ENCODE results near the gene ZBTB49. TPM values are rescaled to one million over a fixed set of nuclear protein-coding genes. Genes with fewer than 3 reads are reported as not detected.

Gene ZBTB49
- total RNA-seq, 1 experiment from 2014 or later, result 7.2 TPM

DNA sequence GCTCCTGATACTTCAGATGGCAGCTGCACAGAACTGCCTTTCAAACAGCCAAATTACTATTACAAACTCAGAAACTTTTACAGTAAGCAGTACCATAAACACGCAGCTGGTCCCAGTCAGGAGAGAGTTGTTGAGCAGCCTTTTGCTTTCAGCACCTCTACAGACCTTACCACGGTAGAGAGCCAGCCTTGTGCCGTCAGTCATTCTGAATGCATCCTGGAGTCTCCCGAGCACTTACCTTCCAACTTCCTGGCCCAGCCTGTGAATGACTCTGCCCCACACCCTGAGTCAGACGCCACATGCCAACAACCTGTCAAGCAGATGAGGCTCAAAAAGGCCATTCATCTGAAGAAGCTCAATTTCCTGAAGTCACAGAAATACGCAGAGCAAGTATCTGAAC is 12.4 kb downstream of the ZBTB49 start:
- Mint-ChIP-seq H3K4me1 (ENCODE audit: low read depth, unreplicated experiment) (no peaks in the 10 kb centered on the region), H3K27ac (ENCODE audit: unreplicated experiment) (no peak overlapping the region), H3K4me3 (ENCODE audit: unreplicated experiment) (no peak overlapping the region), H3K27me3 (ENCODE audit: insufficient read depth, unreplicated experiment) (no peaks in the 10 kb centered on the region), H3K9me3 (ENCODE audit: unreplicated experiment) (no peaks in the 10 kb centered on the region), H3K36me3 (ENCODE audit: insufficient read depth, unreplicated experiment) (peaks cover 15% of the 10 kb centered on the region)
- TF ChIP-seq, protein P1, sequence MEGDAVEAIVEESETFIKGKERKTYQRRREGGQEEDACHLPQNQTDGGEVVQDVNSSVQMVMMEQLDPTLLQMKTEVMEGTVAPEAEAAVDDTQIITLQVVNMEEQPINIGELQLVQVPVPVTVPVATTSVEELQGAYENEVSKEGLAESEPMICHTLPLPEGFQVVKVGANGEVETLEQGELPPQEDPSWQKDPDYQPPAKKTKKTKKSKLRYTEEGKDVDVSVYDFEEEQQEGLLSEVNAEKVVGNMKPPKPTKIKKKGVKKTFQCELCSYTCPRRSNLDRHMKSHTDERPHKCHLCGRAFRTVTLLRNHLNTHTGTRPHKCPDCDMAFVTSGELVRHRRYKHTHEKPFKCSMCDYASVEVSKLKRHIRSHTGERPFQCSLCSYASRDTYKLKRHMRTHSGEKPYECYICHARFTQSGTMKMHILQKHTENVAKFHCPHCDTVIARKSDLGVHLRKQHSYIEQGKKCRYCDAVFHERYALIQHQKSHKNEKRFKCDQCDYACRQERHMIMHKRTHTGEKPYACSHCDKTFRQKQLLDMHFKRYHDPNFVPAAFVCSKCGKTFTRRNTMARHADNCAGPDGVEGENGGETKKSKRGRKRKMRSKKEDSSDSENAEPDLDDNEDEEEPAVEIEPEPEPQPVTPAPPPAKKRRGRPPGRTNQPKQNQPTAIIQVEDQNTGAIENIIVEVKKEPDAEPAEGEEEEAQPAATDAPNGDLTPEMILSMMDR (IDR thresholded peaks at IDR 0.05; ENCODE audit: insufficient read depth in 1 of 2, low read depth in 1 of 2, low read length in 1 of 2, severe bottlenecking in 1 of 2, unreplicated experiment in 1 of 2), result no peak
- no peaks in the 10 kb centered on the region for H3K9me3 ChIP-seq
- BruUV-seq (replicated peaks), result no TSS peak
- DNase-seq, result no peak
- no peaks in the 10 kb centered on the region; the same call in 1 of the 2 replicates for H3K36me3 ChIP-seq (ENCODE audit: control insufficient read depth, insufficient read depth, low read length)
- no peaks in the 10 kb centered on the region for H3K4me1 ChIP-seq
- ChIA-PET POLR2A (no interaction called here), CTCF (no interaction called here)
- intact Hi-C loops (cut with micrococcal nuclease; ENCODE audit: unreplicated experiment), result no loop called here
- H3K27me3 ChIP-seq (replicated peaks; ENCODE audit: control insufficient read depth, insufficient read depth, low read length), result no peaks in the 10 kb centered on the region
- no peak overlapping the region for H3K4me3 ChIP-seq (ENCODE audit: low read depth, low read length)

DNA sequence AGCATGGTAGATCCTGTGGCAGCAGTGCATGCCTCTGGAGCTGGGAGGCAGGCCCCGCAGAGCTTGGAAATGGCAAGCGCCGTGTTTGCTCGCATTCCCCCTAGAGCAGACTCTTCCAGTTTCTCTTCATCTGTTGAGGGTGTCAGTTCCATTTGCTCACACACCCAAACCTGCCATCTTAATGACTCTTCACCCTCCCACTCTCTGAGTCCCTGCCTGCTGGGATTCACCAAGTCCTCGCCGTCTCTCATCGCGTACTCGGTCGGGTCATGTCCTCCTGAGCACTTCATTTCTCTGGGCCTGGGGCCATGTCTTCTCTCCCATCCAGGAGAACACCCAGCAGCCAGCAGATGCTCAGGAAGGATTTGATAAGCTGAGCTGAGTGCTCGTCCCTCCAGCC is 16.9 kb downstream of the ZBTB49 start:
- H3K27me3 Mint-ChIP-seq (ENCODE audit: insufficient read depth, unreplicated experiment), result no peaks in the 10 kb centered on the region
- no peak overlapping the region for H3K4me3 Mint-ChIP-seq (ENCODE audit: unreplicated experiment)
- no peaks in the 10 kb centered on the region for H3K9me3 Mint-ChIP-seq (ENCODE audit: unreplicated experiment)
- no peak overlapping the region for H3K4me3 ChIP-seq (ENCODE audit: low read depth, low read length)
- no peaks in the 10 kb centered on the region for H3K27me3 ChIP-seq (replicated peaks; ENCODE audit: control insufficient read depth, insufficient read depth, low read length)
- H3K27ac Mint-ChIP-seq (ENCODE audit: unreplicated experiment), result no peak overlapping the region
- BruUV-seq (replicated peaks), result no TSS peak
- no peaks in the 10 kb centered on the region for H3K9me3 ChIP-seq
- no peak for DNase-seq
- H3K36me3 Mint-ChIP-seq (ENCODE audit: insufficient read depth, unreplicated experiment), result peaks cover 5% of the 10 kb centered on the region
- CTCF ChIA-PET, result no interaction called here
- H3K36me3 ChIP-seq (ENCODE audit: control insufficient read depth, insufficient read depth, low read length), result no peaks in the 10 kb centered on the region; the same call in 1 of the 2 replicates
- H3K4me1 Mint-ChIP-seq (ENCODE audit: low read depth, unreplicated experiment), result no peaks in the 10 kb centered on the region
- intact Hi-C loops (cut with micrococcal nuclease; ENCODE audit: unreplicated experiment), result no loop called here
- H3K4me1 ChIP-seq, result no peaks in the 10 kb centered on the region
- TF ChIP-seq, protein P1 (IDR thresholded peaks at IDR 0.05; ENCODE audit: insufficient read depth in 1 of 2, low read depth in 1 of 2, low read length in 1 of 2, severe bottlenecking in 1 of 2, unreplicated experiment in 1 of 2), result no peak
- POLR2A ChIA-PET, result no interaction called here

DNA sequence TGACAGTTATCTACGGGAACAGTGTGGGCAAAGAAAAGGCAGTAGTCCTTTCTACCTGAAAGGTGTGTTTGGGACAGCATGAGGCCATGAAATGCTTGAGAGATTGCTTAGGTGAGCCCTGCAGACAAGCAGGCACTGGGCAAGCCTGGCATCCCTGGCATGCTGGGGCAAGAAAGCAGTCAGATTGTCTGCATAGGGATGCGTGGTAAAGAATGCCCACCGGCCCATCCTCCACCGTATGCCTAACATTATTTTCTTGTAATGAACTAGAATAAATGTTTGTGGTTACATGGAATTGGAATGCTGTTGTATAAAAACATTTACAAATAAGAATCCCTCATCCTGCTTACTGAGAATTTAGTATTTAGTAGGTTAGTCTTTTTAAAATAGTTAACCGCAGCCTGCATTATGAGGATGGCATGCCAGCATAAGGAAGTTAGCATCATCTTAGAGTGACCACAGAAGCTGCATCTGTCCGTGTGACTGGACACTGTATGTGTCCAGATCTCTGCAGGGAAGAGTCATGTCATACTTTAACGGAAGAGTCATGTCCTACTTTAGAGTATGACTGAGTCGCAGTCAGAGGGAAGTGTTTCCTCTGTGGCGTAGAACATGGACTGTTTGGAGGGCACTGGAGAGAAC is 18.9 kb downstream of the ZBTB49 start:
- Mint-ChIP-seq H3K36me3 (ENCODE audit: insufficient read depth, unreplicated experiment) (no peaks in the 10 kb centered on the region), H3K4me3 (ENCODE audit: unreplicated experiment) (no peak overlapping the region), H3K27ac (ENCODE audit: unreplicated experiment) (no peak overlapping the region), H3K27me3 (ENCODE audit: insufficient read depth, unreplicated experiment) (no peaks in the 10 kb centered on the region), H3K4me1 (ENCODE audit: low read depth, unreplicated experiment) (no peaks in the 10 kb centered on the region), H3K9me3 (ENCODE audit: unreplicated experiment) (no peaks in the 10 kb centered on the region)
- TF ChIP-seq, protein P1 (IDR thresholded peaks at IDR 0.05; ENCODE audit: insufficient read depth in 1 of 2, low read depth in 1 of 2, low read length in 1 of 2, severe bottlenecking in 1 of 2, unreplicated experiment in 1 of 2), result no peak
- DNase-seq, result no peak
- Histone ChIP-seq H3K4me1 (no peaks in the 10 kb centered on the region), H3K4me3 (ENCODE audit: low read depth, low read length) (no peak overlapping the region), H3K27me3 (replicated peaks; ENCODE audit: control insufficient read depth, insufficient read depth, low read length) (no peaks in the 10 kb centered on the region), H3K36me3 (ENCODE audit: control insufficient read depth, insufficient read depth, low read length) (no peaks in the 10 kb centered on the region), H3K9me3 (no peaks in the 10 kb centered on the region)
- ChIA-PET POLR2A (no interaction called here), CTCF (no interaction called here)
- intact Hi-C loops (cut with micrococcal nuclease; ENCODE audit: unreplicated experiment), result no loop called here
- no TSS peak for BruUV-seq (replicated peaks)

Measured in Caco-2 (cell line).